Stimulated activated CD4-positive, alpha-beta T cell treated with anti-CD3 and anti-CD28 coated beads, Interleukin-1b, Interleukin-23, amount 100 ng/mL, for 4 hours (primary cell): ENCODE measurements around the gene C4orf54.

ENCODE experiments used
- DNase-seq, 2 donors: peaks; one replicate each; pipeline ENCODE4 v3.0.0-alpha.2; 2020; ENCODE audit warnings: low read depth in 2 of 2

Gene C4orf54

GRCh38 chr4:99651811-99652485 lies 5.7 kb downstream of the C4orf54 start:
- no peak for DNase-seq

GRCh38 chr4:99651016-99651769 lies 6.4 kb downstream of the C4orf54 start:
- no peak for DNase-seq

- no peak for DNase-seq
Observed at GRCh38 chr4:99649778-99650177, 7.8 kb downstream of the C4orf54 start.

- DNase-seq: no peak
Observed at GRCh38 chr4:99649208-99649607, 8.4 kb downstream of the C4orf54 start.

- DNase-seq: no peak
Observed at GRCh38 chr4:99648321-99648720, 9.3 kb downstream of the C4orf54 start.

GRCh38 chr4:99647071-99647470 lies 10.6 kb downstream of the C4orf54 start:
- DNase-seq: no peak

- DNase-seq: no peak
Observed at GRCh38 chr4:99645638-99646037, 12.0 kb downstream of the C4orf54 start.

GRCh38 chr4:99645036-99645435 lies 12.6 kb downstream of the C4orf54 start:
- DNase-seq: no peak

GRCh38 chr4:99644453-99644852 lies 13.2 kb downstream of the C4orf54 start:
- no peak for DNase-seq

GRCh38 chr4:99642725-99643489 lies 14.7 kb downstream of the C4orf54 start:
- no peak for DNase-seq

- DNase-seq: no peak
Observed at GRCh38 chr4:99640676-99641075, 17.0 kb downstream of the C4orf54 start.

GRCh38 chr4:99637174-99637573 lies 20.5 kb downstream of the C4orf54 start:
- no peak for DNase-seq

- DNase-seq: no peak
Observed at GRCh38 chr4:99636422-99636821, 21.2 kb downstream of the C4orf54 start.

- DNase-seq: no peak
Observed at GRCh38 chr4:99635601-99636000, 22.0 kb downstream of the C4orf54 start.

- DNase-seq: no peak
Observed at GRCh38 chr4:99634742-99635360, 22.8 kb downstream of the C4orf54 start.

- no peak for DNase-seq
Observed at GRCh38 chr4:99633772-99634171, 23.9 kb downstream of the C4orf54 start.

GRCh38 chr4:99630857-99631360 lies 26.7 kb downstream of the C4orf54 start:
- DNase-seq: no peak

- no peak for DNase-seq
Observed at GRCh38 chr4:99629962-99630554, 27.6 kb downstream of the C4orf54 start.

- DNase-seq: no peak
Observed at GRCh38 chr4:99628040-99628439, 29.6 kb downstream of the C4orf54 start.

GRCh38 chr4:99625369-99625768 lies 32.3 kb downstream of the C4orf54 start:
- no peak for DNase-seq

- DNase-seq: no peak
Observed at GRCh38 chr4:99624141-99624719, 33.4 kb downstream of the C4orf54 start.
